Keratinocyte (primary cell): ENCODE data around the gene PDZRN3.

Experiments used
- EZH2 ChIP-seq: IDR thresholded peaks from one replicate; pipeline ENCODE4 v1.6.1; 2012; ENCODE audit warnings: inconsistent platforms, mild to moderate bottlenecking, low read length, moderate library complexity
- TF ChIP-seq, protein P1 (sequence below), 3 experiments: IDR thresholded peaks in 1 of 3; conservative IDR thresholded peaks in 1 of 3; optimal IDR thresholded peaks in 1 of 3; 2 replicates in 2 of 3; 3 replicates in 1 of 3; pipeline versions ENCODE3 to v1.5.1; 2011; ENCODE audit warnings: low read length in 3 of 3, mild to moderate bottlenecking in 3 of 3, moderate library complexity in 2 of 3, control low read depth in 1 of 3, inconsistent platforms in 1 of 3; ENCODE audit not compliant: insufficient read depth in 2 of 3; ENCODE audit errors: extremely low read depth in 1 of 3

DNA sequence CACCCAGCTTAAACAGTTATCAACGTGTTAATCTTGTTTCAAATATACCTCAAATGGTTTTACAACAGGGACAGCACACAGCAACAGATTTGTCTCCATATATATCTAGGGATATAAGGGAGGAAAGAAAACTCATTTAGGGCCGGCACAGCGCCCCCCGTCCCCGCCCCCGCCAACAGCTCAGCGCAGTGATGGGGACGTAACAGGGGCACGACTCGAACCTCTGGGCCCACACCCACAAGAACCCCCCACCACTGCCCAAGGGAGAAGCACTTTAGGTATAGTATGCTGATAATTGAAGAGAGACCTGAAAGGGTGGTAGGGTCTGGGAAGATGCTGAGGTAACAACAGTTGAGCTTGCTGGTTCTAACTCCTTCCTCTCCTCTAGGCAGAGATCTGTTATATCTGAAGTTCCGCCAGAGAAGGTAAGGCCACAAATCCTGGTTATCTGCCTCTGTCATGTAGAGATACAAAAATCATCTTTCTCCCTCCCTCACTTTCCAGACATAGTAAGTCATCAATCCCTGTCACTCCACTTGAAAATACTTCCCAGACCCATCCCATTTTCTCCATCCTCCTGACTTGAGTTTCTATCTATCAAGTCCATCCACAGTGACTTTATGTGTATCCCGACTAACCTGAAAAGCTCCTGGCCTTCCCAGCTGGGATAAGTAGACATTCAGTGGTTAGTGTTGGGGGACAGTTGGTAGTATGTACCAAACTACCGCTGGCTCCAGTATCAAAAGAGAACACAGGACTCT, 126.9 kb downstream of the PDZRN3 start:
- TF ChIP-seq, protein P1, sequence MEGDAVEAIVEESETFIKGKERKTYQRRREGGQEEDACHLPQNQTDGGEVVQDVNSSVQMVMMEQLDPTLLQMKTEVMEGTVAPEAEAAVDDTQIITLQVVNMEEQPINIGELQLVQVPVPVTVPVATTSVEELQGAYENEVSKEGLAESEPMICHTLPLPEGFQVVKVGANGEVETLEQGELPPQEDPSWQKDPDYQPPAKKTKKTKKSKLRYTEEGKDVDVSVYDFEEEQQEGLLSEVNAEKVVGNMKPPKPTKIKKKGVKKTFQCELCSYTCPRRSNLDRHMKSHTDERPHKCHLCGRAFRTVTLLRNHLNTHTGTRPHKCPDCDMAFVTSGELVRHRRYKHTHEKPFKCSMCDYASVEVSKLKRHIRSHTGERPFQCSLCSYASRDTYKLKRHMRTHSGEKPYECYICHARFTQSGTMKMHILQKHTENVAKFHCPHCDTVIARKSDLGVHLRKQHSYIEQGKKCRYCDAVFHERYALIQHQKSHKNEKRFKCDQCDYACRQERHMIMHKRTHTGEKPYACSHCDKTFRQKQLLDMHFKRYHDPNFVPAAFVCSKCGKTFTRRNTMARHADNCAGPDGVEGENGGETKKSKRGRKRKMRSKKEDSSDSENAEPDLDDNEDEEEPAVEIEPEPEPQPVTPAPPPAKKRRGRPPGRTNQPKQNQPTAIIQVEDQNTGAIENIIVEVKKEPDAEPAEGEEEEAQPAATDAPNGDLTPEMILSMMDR (optimal IDR thresholded peaks at IDR 0.05 in 1 of 3, IDR thresholded peaks at IDR 0.05 in 1 of 3, conservative IDR thresholded peaks at IDR 0.05 in 1 of 3; ENCODE audit: extremely low read depth in 1 of 3, insufficient read depth in 2 of 3, low read length in 3 of 3) = no peak
- no peak for TF ChIP-seq EZH2
